SHP77 treated with DMSO at 0.1 percent for 48 hours (cell line): ENCODE results near the gene GCLM.

Source experiments
- DNase-seq: peaks from one replicate; lab custom pipeline; 2025; lab: John Stamatoyannopoulos, UW

GCLM gene

DNA sequence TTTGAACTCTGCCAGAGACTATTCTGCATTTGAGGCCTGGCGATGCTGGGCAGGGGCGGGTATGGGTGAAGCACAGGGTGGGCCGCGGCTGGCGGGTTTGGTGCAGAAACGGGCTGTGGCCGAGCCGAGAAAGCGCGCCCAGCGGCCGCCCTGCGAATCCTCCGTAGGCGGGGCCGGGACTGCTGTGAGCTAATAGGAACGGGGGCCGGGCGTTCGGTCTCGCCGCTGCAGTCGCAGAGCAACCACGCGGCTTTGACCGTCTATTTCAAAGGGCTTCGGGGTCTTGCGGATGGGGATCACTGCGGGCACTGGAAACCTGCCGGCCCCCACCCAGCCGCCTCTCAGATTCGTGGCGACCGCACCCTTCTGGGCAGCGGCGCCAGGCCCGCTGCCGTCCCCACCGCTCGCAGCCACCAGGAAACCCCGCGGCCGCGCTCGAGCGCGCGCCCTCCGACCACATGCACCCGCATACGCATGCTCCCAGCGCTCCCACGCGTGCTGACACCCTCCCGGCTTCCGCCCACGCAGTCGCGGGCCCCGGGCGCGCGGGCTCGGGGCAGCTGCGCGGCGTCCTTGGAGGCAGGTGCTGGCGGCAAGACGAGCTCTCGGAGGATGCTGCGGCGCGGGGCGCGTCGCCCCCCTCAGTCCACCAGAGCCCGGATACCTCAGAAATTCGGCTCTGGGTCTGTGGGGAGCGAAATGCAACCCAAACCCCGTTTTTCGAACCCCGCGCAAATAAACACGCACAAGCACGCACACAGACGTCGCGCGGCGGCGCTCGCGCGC is 62.8 kb downstream of the GCLM start:
- peak; percentile 64 for DNase-seq

DNA sequence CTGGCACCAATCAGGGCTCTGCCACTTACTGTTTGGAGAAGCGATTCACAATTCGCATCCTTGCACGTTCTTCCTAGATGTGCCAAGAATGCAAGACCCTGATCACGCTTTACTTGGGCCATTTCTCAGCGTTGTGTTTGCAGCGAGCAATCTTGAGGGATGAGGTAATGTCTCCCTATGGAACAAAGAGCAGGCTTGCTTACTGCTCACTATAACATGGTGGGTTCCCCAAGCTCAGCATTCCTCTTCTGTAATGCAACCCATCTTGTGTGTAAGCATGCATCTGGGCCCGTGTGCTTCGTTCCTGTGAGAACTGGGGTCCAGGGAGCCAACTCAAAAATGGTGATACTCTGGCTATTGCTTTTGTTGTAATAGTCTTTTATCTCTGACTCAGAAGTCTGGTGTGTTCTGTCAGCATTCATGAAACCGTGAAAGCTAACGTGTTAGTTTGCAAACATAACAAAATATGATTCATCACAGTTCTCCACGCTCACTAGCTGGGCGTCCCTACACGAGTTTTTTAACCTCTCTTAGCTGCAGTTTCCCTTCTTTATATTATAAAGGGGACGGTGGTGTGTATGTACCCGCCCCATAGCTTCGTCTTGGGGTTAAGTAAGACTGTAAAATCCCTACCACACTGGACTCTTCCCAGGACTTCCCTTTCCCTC is 63.6 kb downstream of the GCLM start:
- no peak for DNase-seq

DNA sequence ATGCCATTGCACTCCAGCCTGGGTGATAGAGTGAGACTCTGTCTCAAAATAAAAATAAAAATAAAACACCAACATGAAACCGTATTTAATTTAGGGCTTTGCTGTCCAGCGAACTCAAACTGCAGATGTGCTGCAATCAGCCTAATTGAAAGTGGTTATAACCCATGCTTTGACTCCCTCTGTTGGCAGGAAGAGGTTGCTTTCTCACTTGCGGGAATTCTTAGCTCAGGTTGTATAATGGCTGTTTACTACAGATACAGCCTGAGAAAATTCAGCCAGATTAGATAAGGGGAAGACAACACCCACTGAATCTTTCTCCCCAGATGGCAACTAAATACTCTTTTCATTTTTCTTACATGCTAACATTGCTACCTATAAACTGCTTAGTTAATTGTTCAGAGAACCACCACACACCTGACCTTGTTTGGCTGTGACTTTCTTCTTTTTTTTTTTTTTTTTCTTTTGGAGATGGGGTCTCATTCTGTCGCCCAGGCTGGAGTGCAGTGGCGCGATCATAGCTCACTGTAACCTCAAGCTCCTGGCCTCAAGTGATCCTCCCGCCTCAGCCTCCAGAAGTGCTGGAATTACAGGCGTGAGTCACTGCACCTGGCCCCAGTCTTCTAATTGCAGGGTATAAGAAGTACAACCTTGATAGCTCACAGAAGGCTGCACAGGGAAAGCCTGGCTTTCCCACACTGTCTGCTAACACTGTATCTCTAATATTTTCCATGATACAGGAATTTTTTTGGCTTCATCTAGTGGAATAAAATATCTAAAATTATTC is 64.8 kb downstream of the GCLM start:
- DNase-seq = peak; percentile 49

DNA sequence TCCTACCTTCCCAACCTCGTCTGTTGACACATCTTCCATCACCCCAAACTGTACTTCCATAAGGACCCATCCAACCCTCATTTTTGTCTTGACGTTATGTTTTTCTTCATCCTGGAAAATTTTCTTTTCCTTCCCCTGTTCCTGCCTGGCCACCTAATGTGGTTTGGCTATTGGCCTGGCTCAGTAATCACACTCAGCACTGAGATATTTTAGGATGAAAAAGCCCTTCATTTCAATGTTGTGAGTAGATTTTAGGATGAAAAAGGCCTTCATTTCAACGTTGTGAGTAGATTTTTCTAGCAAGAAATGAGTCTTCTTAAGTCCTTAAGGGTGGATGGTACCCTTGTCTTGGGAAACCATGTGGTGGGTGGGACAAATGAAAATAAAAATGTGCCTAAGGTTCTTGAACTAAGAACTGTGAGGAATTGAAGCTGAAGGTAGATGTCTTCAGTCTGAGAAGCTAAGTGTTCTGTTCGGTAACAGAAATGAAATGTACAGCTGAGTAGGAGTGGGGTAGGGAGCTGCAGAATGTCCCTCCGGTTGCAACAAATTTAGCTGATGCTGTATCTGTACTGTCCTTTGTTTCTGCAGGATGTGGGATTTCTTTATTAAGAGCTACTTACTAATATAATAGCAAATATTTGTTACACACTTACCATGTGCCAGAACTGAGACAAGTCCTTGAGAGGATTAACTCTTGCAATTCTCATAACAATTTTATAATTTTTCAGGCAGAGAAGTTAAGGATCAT is 66.3 kb downstream of the GCLM start:
- no peak for DNase-seq

DNA sequence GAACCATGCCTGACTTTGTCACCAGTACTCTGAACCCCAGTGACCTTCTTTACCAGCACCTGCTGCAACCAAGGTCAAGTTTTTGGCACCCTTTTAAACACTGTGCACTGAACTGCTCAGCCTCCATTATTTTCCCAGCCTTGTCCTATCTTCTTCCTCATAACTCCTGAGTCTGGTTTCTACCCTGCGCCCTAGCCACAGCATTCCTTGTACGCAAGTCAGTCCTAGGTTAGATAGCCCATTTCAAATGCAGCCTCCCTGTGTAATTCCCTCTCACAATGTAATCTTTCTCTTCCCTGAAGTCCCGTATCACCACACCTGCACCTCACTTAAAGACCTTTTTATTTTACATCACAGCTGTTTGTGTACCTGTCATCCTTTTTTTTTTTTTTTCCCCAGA is 67.5 kb downstream of the GCLM start:
- DNase-seq = no peak

DNA sequence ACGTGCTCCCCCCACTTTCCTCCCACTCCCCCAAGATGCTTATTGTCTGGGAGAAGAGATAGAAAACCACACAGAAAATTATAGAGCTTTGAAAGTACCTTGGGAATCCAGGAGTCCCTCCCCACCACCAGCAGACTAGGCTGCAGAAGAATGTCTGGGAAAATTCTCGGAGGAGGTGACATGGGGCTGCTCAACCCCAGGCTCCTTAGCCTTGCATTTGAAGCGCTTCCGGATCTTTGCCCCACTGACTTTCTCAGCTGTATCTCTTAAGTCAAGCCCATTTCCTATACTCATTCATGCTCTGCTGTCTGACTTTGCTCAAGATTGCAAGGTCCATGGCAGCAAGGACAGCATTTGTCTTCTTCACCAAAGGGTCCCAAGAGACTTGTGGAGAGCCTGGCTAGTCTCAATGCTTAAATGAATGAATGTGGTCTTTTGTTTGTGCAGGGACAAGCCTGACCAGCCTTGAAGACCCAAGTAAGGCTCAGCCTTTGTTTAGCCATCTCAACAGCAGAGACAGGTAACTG is 68.2 kb downstream of the GCLM start:
- DNase-seq = no peak

DNA sequence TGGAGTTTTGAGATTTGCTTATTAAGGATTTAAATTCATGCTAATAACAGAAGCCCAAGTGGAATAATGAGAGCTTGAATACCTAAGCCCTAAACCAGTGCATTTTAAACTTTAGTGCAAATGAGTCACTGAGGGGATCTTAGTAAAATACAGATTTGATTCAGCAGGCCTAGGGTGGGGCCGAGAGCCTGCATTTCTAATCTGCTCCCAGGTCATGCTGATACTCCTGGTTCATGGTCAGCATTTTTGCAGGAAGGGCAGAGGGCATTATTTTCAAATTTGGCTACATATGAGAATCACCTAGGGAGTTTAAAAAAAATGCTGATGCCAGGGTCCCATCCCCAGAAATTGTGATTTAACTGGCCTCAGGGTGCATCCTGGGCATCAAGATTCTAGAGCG is 69.5 kb downstream of the GCLM start:
- no peak for DNase-seq

DNA sequence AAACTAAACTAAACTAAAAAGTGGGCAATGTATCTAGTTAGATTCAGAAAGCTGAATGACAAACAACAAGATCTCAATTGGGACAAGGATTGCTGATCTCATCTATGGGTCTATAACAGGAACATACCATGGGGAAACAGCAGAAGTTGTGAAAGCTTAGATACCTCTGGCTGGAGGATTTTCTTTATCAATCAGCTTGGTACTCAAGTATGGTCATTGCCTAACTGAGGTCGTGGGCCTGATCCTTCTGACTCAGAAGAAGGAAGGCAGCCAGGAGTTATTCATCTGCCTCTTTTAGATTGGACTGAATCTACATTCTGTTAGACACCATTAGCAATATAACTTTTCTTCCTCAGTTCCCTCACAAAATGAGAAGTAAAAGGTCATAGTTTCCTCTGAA is 69.9 kb downstream of the GCLM start:
- DNase-seq = no peak

DNA sequence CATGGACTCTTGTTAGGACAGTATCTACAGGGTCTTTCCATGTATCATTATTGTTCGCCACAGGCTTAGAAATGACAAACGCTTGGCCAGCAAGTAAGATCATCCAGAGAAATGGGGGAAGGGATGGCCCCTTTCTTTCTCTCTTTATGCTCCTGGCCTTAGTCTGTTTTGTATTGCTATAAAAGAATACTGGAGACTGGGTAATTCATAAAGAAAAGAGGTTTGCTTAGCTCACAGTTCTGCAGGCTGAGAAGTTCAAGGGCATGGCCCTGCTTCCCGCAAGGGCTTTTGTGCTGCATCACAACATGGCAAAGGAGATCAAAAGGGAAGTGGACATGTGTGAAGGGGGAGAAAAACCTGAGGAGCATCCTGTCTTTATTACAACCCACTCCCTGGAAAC is 71.3 kb downstream of the GCLM start:
- no peak for DNase-seq
